Left hindlimb (tissue), 1 donor: ENCODE results near the gene TBXAS1.
"Not testable (repeated sequence)": the region's sequence is repeated elsewhere in the genome, so short reads cannot be mapped to it uniquely, and the experiment has no call there.

Experiments used
- DNase-seq: peaks from one replicate; pipeline ENCODE4 v3.0.0-alpha.2; 2018

Gene TBXAS1

DNA sequence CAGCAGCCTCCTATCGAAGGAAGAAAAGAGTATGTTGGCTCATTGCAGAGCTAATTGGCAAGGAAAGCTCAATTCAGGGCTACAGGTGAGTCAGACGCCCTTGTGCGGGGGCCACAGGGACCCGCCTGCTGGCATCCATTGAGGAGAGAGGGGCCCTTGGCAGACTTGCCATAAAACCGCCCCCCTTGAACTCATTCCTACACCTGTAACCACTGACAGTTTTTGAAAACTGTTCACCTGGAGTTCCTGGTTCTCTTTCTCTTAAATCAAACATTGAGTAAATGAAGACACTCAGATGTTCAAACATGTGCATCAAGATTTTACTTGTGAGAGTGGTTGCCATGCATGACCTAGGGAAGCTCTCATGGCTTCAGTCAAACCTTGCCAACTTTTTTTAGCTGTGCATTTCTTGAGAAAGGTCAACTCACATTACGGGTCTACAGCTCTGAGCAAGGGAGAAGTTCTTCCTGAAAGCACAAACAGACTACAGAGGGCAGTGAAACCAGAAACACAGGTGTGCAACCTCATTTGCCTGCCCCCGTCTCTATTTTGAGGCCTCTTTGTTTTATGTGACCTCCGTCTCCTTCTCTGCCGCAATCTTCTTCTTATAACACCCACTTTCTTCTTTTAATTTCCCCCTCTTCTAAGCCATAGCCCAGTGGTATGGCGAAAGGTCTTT is 87.8 kb downstream of the TBXAS1 start:
- DNase-seq = no peak

DNA sequence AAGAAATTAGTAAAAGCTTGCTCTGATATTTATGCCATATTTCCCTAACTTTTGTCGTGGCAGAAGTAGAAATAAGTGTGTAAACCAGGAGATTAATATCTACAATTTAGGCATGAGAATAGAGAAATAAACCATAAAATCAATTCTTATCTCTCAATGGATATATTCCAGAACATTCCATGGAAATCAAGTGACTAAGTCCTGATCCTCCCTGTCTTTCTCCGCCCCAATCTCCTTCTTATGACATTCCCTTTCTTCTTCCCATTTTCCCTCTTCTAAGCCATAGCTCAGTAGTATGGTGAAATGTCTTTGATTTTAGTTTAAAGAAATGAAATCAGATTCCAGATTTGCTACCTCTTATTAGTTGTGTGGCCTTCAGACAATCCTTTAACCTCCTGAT is 88.8 kb downstream of the TBXAS1 start:
- DNase-seq = no peak

DNA sequence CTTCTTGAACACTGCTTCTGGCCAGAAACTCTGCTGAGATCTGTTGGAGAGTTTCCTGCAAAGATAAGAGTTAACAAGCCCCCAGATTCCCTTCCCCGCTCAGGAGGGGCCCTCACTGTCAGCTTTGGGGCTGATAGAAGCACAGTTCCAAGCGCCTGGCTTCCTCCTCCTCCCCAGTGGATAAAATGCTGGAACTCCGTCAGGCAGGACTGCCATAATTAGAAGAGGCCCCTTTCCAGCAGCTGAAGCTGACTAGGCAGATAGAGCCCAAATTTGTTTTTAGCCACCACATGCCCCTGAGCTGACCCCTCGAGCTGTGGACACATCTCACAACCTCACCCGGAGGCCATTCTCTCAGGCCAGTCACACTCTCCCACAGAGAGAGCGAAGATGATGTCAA is 89.4 kb downstream of the TBXAS1 start:
- DNase-seq = peak; percentile 50

- no peak for DNase-seq
Observed at GRCh38 chr7:139923090-139923489, 94.0 kb downstream of the TBXAS1 start.

DNA sequence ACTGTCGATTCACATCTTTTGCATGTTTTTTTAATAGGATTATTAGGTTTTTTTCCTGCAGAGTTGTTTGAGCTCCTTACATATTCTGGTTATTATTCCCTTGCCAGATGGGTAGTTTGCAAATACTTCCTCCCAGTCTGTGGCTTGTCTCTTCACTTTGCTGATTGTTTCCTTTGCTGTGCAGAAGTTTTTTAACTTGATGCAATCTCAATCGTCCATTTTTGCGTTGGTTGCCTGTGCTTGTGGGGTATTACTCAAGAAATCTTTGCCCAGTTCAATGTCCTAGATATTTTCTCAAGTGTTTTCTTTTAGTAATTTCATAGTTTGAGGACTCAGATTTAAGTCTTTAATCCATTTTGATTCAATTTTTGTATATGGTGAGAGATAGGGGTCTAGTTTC is 95.4 kb downstream of the TBXAS1 start:
- DNase-seq = no peak

GRCh38 chr7:139929221-139929620 is 100.2 kb downstream of the TBXAS1 start:
- DNase-seq = not testable (repeated sequence)

- no peak for DNase-seq
Observed at GRCh38 chr7:139930286-139930965, 101.4 kb downstream of the TBXAS1 start.

DNA sequence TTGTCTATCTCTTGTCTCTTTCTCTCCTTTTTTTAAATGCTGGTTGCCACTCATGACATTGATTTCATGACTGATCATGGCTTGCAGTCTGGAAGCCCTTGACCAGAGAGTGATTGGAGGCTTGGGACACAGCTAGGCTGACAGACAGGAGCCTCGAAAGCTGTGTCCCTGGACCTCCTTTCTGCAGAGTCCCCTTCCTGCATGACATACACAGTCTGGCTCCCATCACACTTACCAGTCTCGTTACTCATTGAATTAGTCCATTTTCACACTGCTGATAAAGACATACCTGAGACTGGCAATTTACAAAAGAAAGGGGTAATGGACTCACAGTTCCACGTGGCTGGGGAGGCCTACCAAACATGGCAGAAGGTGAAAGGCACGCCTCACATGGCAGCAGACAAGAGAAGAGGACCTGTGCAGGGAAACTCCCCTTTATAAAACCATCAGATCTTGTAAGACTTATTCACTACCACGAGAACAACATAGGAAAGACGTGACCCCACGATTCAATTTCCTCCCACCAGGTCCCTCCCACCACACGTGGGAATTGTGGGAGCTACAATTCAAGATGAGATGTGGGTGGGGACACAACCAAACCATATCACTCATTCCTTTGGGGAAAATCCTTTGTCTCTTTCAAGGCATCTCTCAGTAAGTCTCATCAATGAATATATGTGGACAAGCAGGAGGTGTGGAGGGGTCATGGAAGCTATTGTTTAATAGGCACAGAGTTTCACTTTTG is 102.3 kb downstream of the TBXAS1 start:
- DNase-seq = no peak

GRCh38 chr7:139932531-139932930 is 103.5 kb downstream of the TBXAS1 start:
- DNase-seq = no peak

GRCh38 chr7:139936760-139937310 is 107.8 kb downstream of the TBXAS1 start:
- no peak for DNase-seq

- DNase-seq = no peak
Observed at GRCh38 chr7:139937715-139938114, 108.7 kb downstream of the TBXAS1 start.

DNA sequence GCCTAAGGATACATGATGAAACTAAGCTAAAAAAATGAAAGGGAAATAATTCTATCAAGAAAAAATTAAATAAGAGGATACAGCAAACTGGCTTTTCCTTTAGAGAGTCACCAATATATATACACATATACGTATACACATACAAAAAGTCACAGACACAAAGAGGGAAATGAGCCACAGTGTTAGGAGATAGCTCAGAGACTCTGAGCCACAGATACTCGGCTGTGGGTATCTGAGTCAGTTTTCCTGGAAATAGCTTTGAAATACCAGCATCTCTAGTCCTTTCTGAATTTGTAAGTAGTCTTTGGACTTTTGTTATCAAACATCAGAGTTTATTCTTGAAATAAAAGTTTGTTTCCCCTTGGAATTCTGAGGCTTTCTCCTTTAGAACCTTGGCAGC is 111.8 kb downstream of the TBXAS1 start:
- DNase-seq = no peak

DNA sequence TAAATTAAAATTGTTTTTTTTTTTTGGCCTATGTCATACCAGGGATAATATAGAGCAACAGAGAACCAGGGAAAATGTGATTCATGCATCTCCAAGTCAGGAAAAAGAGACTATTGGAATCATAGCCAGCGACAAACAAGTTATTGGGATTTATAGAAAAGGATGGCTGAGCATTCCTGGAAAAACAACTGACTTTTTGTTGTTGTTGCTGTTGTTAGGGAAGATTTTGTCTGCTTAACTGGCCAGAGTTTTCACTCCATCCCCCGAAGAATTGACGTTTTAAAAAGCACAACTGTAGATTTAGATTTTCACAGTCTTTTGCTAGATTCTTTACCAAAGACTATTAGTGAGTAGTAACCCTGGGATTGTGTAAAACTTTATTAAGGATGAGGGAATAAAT is 112.4 kb downstream of the TBXAS1 start:
- no peak for DNase-seq

GRCh38 chr7:139941866-139942265 is 112.8 kb downstream of the TBXAS1 start:
- DNase-seq = no peak

GRCh38 chr7:139942636-139943035 is 113.6 kb downstream of the TBXAS1 start:
- no peak for DNase-seq

DNA sequence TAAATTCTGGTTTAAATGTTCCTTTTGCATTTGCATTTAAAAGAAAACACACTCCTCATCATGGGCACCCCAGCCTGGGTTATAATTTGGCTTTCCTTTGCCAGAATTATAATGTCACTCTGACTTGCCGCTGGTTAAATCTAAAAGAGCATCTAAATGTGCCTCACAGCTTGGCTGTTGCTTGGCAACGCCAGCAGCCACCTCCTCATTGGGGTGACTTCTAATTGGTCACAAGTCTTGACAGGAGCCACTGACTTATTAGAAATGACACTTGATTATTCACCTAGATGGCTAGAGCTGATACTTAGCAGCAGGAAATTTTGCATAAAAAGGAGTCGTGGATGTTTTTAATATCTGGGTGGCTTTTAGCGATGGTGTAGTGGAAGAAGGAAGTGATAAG is 114.3 kb downstream of the TBXAS1 start:
- DNase-seq = no peak

DNA sequence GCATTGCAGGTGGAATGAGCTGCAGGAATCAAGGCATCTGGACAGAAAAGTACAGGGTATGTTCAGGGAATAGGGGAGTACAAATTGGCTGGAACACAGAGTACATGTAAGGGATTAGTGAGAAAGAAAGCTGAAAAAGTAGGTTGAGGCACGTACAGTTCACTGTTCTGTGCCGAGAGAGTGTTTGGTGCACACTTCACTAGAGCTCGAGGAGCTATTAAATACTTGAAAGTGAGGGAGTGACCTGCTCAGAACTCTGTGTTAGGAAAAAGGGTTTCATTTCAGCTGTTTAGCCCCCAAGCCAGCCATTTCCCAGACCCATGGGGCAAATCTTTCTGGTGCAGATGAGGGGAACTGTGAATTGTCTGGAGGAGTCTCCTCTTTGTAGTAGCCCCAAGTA is 115.2 kb downstream of the TBXAS1 start:
- DNase-seq = no peak

DNA sequence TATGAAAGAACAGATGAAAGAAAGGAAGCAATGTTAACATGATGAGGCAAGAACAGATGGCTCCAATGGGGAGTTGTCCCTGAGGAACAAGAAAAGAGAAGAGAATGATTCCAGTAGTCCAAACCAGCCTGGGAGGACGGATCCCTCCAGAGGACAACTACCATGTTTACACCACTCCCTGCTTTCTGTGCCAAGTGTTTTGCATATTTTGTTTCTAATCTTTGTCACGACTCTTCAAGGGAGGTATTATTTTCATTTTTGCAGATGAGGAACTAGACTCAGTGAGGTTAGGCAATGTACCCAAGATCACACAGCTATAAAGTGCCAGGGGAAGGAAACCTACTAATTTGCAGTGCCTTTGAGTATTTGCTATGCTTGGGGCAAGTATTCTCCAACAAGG is 117.5 kb downstream of the TBXAS1 start:
- no peak for DNase-seq

- no peak for DNase-seq
Observed at GRCh38 chr7:139947021-139947420, 118.0 kb downstream of the TBXAS1 start.

- DNase-seq = no peak
Observed at GRCh38 chr7:139948167-139948566, 119.1 kb downstream of the TBXAS1 start.

- DNase-seq = no peak
Observed at GRCh38 chr7:139948587-139949335, 119.7 kb downstream of the TBXAS1 start.

DNA sequence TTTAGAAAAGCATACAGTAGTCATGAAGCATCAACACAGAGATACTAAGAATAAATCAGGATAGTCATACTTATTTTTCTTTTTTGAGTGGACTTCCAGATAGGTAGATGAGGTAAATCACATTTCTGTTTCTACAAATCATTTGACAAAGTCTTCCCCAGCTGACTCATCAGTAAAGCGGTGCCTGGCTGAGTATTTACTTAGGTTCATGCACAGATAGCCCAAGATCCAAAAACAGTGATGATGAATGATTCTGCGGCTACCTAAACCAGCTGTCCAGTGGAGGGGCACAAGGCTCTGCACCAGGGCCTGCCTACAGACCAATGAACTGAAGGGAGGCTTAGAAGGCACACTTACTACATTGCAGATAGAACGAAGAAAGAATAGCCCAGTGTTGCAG is 120.6 kb downstream of the TBXAS1 start:
- no peak for DNase-seq
